ENCODE data around the gene RIN2.
"Not testable (repeated sequence)": the region's sequence is repeated elsewhere in the genome, so short reads cannot be mapped to it uniquely, and the experiment has no call there.

RIN2 gene

DNA sequence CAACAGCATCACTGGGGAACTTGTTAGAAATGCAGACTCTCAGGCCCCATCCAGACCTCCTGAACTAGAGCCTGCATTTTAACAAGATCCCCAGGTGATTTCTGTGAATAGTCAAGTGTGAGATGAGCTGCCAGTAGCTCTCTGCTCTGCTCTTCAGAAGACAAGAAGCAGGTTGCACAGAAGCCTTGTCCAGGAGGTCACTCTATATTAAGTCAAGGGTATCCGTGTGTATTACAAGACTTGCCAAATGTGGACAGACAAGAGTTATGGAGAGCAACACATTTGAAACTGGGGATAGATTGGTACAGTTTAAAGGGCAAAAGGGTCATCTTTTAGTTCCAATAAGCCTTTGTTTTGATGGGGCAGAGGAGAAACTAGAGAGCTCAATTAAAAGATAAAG is 23.2 kb upstream of the RIN2 start:
- no peak for DNase-seq
- in situ Hi-C loops (cut with HindIII; ENCODE audit: low pct_ligation_motif_present, low pct_unique_long_range_greater_than_20kb, low sequenced_read_pairs): no loop called here

DNA sequence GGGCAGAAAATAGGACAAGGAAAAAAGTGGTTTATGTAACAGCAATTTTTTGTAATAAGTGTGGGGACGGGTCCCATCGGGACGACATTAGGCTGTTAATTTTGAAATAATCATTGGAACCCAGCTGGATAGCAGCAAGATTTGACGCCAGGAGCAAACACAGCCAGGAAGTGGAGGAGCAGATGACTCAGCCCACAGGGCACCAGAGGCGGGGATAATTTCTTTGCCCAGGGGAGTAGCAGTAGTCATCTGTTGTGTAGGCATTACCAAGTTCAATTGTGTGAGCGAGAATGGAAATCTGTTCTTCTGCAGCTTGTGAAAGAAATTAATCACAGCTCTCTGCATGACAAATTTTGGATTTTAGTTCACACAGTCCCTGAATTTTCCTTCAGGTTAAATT is 22.6 kb upstream of the RIN2 start:
- peak; percentile 73 for DNase-seq
- in situ Hi-C loops (cut with HindIII; ENCODE audit: low pct_ligation_motif_present, low pct_unique_long_range_greater_than_20kb, low sequenced_read_pairs): no loop called here

DNA sequence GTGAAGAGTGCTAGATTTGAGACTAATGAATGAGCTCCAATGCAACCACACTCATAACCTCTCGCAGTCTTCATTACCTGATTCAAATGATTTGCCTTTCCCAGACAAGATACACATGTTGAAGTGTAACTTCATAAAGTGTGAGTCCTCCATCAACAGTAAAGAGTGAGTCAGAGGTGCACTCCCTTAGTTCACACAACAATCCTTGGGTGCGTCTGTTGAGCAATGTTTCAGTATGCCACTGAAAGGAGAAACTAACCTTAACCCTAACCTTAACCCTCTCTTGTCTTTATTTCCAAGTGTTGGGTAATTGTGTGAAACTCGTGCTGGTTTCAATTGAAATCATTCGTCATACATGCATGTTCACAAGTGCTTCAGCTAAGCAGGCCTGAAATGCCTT is 21.0 kb upstream of the RIN2 start:
- DNase-seq: no peak
- in situ Hi-C loops (cut with HindIII; ENCODE audit: low pct_ligation_motif_present, low pct_unique_long_range_greater_than_20kb, low sequenced_read_pairs): no loop called here

DNA sequence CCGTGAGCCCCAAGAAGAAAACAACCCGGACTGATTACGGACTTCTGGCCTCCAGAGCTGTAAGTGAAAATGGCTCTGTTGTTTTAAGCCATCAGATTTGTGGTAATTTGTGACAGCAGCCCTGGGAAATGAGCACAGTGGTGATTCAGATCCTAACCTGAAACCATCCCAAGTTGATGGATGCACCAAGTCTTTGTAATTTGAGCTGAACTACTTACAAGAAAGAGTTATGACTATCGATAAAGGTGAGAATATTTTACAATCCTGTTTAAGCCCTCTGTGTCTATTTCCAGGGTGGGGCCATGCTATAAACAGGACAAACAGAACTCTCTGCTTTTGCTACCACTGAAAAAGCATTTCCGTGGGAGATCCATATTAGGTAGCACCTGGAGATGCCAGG is 19.1 kb upstream of the RIN2 start:
- no peak for DNase-seq
- in situ Hi-C loops (cut with HindIII; ENCODE audit: low pct_ligation_motif_present, low pct_unique_long_range_greater_than_20kb, low sequenced_read_pairs): no loop called here

DNA sequence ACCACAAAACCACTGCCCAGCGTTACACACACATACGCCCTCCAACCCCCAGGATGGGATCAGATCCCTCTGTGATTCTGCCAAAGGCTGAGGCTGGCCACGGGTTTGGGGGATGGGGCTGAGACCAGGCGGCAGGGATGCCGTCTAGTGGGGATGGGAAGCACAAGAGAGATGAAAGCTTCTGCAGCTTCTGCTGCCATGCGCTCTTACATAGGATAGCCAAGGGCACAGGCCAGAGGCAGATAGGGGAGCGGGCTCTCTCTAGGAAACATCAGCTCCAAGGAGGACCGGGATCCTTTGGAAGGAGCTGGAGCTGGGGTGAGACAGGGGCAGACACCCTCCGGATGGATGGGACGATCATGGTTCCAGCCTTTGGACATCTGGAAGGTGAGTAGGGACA is 18.7 kb upstream of the RIN2 start:
- in situ Hi-C loops (cut with HindIII; ENCODE audit: low pct_ligation_motif_present, low pct_unique_long_range_greater_than_20kb, low sequenced_read_pairs): no loop called here
- DNase-seq: no peak

DNA sequence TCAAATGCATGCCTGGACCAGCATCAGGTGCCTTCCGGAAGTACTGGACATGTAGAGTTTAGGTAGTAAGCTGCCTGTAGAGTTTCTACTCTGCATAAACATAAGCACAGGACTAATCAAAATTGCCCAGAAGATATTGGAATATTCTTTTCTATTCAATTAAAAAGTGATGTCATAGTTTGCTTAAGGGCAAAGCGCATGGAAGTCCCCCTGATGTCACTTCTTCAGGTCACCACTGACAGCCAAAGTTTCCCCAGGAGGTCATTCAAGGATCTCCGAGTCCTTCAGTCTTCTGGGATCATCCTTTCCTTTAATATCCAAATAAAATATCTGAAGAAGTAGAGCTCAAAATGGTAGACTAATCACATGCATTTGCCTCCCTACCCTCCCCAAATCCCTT is 17.5 kb upstream of the RIN2 start:
- in situ Hi-C loops (cut with HindIII; ENCODE audit: low pct_ligation_motif_present, low pct_unique_long_range_greater_than_20kb, low sequenced_read_pairs): no loop called here
- no peak for DNase-seq

DNA sequence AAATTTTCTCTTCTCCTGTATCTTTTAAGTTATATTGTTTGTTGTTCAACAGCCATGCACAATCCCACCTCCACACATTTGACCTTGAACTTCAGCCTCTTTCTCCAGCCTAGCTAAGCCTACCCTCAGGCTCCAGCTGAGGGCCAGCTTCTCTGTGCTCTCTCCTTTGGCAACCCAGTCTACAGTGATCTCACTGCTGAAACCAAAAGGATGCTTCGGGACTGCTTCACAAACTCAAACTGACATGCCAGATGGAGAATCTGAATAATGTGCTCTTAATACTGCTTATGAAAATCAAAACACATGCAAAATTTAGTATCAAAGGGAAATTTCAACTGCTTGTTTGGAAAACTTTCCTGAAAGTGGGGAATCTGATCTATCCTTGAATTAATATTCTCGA is 16.1 kb upstream of the RIN2 start:
- in situ Hi-C loops (cut with HindIII; ENCODE audit: low pct_ligation_motif_present, low pct_unique_long_range_greater_than_20kb, low sequenced_read_pairs): no loop called here
- DNase-seq: no peak

DNA sequence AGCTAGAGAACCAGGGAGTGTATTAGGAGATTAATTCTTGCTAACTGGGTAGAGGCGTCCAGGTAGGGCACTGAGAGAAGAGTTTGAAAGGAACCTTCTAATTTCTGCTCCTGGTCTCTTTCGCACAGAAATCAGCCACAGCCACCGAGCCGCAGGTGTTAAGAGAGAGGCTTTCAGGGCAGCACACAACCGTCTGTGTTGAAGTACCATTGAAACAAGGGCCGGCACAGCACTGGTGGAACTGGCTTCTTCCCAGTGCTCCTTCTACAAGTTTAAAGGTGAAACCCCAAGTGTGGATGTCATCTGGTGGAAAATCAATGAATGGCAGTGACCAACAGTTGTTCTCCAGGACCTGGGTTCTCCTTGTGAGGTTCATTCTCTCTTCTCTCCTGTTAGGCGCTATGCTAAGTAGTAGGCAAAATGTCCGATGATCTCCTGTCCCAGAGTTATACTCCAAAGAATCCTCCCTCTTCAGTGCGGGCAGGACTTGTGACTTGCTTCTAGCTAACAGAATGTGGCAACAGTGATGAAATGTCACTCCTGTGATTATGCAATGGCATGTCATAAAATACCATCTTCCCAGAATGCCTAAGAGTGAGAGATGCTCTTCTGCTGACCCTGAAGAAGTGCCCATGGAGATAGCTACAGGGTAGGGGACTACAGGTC is 15.0 kb upstream of the RIN2 start:
- in situ Hi-C loops (cut with HindIII; ENCODE audit: low pct_ligation_motif_present, low pct_unique_long_range_greater_than_20kb, low sequenced_read_pairs): no loop called here
- no peak for DNase-seq

DNA sequence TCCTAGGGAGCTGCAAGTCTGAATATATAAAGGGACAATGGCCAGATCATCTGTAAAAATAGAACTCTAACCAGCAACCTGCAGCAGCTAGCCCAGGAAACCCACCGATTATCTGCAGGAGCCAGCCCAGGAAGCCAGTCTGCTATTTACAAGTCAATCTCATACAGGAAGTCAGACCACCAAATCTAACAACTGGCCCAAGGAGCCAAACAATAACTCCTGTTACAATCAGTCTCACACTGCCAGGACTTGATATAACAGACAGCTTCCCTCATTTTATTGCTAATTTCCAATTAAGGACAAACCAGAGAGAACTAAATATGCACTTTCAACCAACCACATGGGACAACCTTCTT is 14.4 kb upstream of the RIN2 start:
- in situ Hi-C loops (cut with HindIII; ENCODE audit: low pct_ligation_motif_present, low pct_unique_long_range_greater_than_20kb, low sequenced_read_pairs): no loop called here
- no peak for DNase-seq

DNA sequence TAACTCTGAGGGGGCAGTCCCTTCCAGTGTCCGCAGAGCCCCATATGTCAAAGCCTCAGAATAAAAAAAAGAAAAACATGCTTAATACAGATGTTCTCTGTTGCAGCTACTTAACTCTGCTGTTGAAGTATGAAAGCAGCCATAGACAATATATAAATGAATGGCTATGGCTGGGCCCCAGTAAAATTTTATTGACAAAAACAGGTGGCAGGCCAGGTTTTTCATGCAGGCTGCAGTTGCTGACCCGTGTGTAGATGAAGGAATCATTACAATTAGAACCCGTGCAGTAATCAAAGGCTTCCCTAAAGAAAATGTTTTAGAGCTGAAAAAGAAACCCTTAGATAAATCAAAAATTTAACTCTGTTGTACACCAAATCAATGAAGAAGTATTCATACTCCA is 13.0 kb upstream of the RIN2 start:
- in situ Hi-C loops (cut with HindIII; ENCODE audit: low pct_ligation_motif_present, low pct_unique_long_range_greater_than_20kb, low sequenced_read_pairs): no loop called here
- no peak for DNase-seq

DNA sequence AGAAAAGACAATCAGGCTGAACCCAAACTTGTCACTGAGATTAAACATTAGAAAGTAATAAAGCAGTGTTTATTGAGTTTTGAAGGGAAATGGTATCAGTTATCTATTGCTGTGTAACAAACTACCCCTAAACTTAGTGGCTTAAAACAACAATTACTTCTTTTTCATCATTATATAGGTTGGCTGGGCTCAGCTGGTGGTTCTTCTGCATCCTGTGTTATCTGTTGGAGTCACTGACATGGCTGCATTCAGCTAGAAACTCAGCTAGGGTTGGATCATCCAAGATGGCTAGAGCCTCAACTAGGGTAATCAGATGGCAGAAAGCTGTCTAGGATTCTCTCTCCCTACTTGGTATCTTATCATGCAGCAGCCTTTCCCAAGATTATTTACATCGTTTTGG is 12.5 kb upstream of the RIN2 start:
- no peak for DNase-seq
- in situ Hi-C loops (cut with HindIII; ENCODE audit: low pct_ligation_motif_present, low pct_unique_long_range_greater_than_20kb, low sequenced_read_pairs): no loop called here

DNA sequence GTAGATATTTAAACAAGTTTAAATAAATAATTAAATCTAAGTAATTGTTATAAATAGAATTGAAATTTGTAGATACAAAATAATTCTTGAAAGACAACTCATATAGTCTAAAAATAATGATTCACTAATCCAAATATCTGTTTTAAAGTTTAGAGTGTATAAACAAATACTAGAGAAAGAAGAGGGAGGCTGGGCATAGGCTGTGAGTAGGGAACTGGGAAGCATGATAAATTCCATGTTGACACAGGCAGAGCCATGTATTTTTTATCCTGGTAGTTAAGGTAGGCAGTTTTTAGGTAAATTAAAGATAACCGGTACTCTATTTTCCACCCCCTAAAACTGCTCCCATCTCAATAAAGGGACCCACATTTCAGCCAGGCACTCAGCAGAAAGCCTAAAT is 11.7 kb upstream of the RIN2 start:
- in situ Hi-C loops (cut with HindIII; ENCODE audit: low pct_ligation_motif_present, low pct_unique_long_range_greater_than_20kb, low sequenced_read_pairs): no loop called here
- DNase-seq: no peak

DNA sequence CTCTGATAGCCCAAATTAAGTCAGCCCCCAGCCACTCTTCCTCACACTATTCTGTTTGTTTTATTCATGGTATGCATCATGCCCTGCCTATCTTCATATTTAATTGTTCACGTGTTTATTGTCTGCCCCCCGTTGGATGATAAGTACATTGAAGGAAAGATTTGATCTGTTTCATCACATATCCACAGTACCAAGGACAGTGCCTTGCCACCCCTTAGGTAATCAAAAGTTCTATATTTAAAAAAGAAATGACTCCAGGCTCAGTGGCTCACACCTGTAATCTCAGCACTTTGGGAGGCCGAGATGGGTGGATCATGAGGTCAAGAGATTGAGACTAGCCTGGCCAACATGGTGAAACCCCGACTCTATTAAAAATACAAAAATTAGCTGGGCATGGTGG is 10.2 kb upstream of the RIN2 start:
- no peak for DNase-seq
- in situ Hi-C loops (cut with HindIII; ENCODE audit: low pct_ligation_motif_present, low pct_unique_long_range_greater_than_20kb, low sequenced_read_pairs): no loop called here

DNA sequence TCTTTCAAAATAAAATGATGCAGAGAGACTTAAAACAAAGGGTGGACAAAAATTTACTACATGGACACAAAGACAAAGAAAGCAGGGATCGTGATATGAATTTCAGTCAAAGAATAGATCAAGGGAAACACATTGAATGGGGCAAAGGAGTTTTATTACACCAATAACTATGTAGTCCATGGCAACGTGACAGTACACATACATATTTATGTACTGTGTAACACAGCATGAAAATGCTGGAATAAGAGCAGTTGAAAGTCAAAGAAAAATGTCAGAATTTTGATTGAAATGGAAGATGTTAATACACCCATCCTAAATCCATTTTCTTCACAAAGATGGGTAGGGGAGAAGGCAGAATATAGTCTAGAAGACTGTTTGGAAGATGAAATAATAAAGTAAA is 9.4 kb upstream of the RIN2 start:
- no peak for DNase-seq
- in situ Hi-C loops (cut with HindIII; ENCODE audit: low pct_ligation_motif_present, low pct_unique_long_range_greater_than_20kb, low sequenced_read_pairs): no loop called here

DNA sequence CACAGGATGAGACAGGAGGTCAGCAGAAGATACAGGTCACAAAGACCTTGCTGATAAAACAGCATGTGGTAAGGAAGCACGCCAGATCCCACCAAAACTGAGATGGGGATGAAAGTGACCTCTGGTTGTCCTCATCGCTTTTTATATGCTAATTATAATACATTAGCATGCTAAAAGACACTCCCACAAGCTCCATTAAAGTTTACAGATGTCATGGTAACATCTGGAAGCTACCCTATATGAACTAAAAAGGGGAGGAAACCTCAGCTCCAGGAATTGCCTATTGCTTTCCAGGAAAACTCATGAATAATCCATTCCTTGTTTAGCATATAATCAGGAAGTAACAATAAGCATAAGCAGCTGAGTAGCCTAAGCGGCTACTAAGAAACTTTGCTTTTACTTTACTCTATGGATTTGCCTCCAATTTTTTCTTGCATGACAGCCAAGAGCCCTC is 8.4 kb upstream of the RIN2 start:
- DNase-seq: no peak
- in situ Hi-C loops (cut with HindIII; ENCODE audit: low pct_ligation_motif_present, low pct_unique_long_range_greater_than_20kb, low sequenced_read_pairs): no loop called here

DNA sequence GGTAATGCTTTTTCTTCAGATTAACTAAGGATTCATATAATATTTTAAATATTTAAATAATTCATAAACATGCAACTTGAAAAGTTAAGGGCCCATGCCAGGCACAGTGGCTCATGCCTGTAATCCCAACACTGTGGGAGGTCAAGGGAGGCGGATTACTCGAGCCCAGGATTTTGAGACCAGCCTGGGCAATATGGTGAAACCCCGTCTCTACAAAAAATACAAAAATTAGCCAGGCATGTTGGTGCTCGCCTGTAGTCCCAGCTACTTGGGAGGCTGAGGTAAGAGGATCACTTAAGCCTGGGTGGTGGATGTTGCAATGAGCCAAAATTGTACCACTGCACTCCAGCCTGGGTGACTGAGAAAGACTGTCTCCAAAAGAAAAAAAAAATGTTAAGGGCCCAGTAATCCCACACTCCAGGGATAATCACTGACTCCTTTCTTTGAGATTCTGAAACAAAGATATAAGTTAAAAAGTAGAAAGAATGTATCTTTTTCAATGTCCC is 7.9 kb upstream of the RIN2 start:
- in situ Hi-C loops (cut with HindIII; ENCODE audit: low pct_ligation_motif_present, low pct_unique_long_range_greater_than_20kb, low sequenced_read_pairs): no loop called here
- no peak for DNase-seq

DNA sequence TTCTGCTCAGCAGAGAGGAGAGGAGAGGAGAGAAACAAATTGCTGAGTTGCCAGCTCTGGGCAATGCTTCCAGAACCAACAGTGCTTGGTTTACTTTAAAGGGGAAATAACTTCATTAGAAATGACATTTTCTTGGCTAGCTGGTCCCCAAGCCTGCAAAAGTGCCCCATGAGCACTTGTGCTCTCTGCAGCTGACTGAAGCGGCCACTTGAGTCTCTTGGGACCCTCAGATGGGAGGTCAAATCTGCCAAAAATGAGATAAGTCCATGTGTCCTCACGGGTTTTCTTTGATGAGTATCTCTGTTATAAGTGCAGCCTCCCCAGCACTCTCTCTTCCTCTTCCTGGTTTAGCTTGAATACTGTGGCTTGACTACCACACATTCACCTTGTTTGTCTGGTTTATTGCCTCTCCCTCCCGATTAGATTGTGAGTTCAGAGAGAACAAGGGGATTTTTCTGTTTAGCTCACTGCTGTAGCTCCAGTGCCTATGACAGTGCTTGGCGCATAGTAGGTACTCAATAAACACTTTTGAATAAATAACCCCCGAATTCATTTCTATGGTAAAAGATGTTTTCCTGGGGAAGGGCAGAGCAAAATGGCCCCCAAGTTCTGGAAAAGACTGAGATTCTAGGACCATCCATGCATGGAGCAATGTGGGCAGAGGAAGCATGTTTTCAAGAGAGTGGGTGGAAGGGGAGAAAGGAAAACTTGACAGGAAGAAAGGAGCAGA is 7.0 kb upstream of the RIN2 start:
- no peak for DNase-seq

DNA sequence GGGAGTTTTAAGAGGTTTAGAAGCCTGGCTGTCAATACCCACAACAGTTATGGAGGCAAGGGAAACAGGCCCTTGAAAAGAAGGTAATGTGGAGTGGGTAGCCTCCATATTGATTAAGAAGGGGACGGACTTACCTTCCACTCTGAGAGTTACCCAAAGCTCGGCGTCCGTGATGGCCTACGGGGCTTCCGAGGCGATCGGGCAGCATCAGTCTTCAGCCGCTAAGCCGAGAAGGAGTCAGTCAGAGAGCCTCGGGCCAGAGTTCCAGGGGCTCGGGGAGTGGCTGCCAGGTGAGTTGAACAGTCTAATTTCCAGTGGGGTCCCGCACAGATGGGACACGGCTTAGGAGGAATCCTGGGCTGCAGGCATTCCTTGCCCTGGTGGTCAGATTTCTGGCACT is 3.9 kb upstream of the RIN2 start:
- DNase-seq; in situ Hi-C loops (cut with HindIII; ENCODE audit: low pct_ligation_motif_present, low pct_unique_long_range_greater_than_20kb, low sequenced_read_pairs): not testable (repeated sequence)

More for the DNA sequence above, 7.0 kb upstream of the RIN2 start:
- in situ Hi-C loops (cut with HindIII; ENCODE audit: low pct_ligation_motif_present, low pct_unique_long_range_greater_than_20kb, low sequenced_read_pairs): no loop called here

DNA sequence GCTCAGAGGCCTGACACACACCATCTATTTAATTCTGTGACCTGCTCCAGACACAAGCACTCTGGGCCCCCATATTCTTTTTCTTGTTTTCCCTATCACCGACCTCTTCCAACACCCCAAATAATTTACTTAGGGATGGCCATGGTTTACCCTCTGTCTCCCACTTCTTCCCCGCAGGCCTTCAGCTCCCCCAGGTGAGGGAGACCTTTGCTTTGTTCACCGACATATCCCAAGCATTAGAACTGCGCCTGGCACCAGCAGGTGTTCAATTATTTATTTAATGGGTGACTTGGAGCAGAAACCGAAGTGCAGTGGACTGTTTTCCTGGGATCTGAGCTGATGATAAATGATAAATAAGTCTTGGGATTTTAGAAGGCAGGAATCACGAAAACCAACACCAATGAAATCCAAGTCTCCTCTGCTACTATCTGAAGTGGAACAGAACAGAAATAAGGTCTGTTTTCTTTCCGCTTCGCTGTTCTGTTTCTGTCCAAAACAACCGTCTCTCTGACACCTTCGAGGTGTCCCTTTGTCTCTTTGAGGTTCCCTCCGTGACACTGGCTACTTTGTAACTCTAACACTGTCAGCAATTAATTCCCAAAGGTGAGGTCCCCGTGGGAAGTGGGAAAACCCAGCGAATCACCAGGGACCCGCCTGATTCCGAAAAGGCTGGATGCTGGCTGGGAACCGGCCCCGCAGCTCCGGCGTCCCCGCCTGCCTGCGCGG is 1.1 kb upstream of the RIN2 start:
- DNase-seq: peak; percentile 6
- in situ Hi-C loops (cut with HindIII; ENCODE audit: low pct_ligation_motif_present, low pct_unique_long_range_greater_than_20kb, low sequenced_read_pairs): no loop called here

Data from ACHN (cell line).